Dedifferentiated amniotic fluid mesenchymal stem cell (primary cell): ENCODE results near the gene MRPS2.
A peak's percentile ranks its signal among the peaks of the same experiment; 100 is the strongest.
"Not testable (repeated sequence)": the region's sequence is repeated elsewhere in the genome, so short reads cannot be mapped to it uniquely, and the experiment has no call there.

Source experiments
- DNase-seq: peaks from one replicate; pipeline ENCODE4 v3.0.0-alpha.2; 2016; ENCODE audit errors: extremely low spot score

Gene MRPS2

DNA sequence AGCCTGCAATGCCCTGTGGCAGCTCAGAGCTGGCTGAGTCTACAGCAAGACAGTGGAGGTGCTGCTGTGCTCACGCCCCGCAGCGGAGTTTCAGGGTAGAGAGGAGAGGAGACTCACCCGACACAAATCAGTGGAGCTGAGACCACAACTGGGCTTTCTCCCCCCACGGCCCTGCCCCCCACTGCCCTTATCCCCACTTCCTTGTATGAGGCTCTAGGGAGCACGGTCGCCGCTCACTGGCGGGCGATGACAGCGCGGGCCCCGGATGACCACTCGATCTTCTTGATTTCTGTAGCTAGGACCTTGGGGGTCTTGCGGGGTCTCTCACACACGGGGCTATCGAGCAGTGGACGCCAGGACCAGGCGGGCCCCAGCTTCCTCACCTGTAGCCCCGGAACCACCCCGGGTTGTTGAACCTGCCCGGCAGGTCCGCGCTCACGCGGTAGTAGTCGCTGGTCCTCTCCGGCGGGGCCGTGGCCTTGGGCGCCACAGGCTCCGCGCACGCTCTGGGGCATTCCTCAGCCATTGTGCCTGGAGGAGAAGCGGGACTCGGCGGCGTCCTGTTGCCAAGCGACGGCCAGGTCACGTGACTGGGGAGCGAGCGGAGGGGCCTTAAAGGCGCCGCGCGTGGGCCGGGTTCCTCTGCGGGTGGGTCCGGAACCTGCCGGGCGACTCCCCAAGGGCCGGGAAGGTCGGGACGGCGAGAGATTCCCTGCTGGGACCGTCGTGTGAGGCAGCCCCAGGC lies 984 bp upstream of the MRPS2 start:
- DNase-seq = peak; percentile 84

DNA sequence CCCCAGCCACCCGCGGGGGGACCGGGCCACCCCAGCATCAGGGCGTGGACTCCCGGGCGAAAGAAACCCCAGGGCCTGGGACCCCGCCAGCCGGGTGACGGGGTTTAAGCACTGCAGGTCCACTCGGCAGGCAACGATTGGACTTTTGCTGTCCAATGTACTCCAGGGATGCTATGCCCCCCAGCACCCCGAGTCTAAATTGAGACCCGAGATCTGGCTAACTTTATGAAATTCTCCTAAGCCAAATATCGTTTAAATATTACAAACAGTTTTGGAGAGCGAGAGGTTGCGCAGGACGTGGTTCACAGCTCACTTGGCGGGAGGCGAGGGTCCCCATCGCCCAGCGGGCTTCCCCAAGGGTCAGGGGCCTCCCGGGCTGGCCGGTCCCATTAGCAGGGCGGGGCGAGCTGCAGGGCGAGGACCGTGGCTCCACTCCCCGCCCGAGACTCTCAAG lies 384 bp upstream of the MRPS2 start:
- peak; percentile 18 for DNase-seq

DNA sequence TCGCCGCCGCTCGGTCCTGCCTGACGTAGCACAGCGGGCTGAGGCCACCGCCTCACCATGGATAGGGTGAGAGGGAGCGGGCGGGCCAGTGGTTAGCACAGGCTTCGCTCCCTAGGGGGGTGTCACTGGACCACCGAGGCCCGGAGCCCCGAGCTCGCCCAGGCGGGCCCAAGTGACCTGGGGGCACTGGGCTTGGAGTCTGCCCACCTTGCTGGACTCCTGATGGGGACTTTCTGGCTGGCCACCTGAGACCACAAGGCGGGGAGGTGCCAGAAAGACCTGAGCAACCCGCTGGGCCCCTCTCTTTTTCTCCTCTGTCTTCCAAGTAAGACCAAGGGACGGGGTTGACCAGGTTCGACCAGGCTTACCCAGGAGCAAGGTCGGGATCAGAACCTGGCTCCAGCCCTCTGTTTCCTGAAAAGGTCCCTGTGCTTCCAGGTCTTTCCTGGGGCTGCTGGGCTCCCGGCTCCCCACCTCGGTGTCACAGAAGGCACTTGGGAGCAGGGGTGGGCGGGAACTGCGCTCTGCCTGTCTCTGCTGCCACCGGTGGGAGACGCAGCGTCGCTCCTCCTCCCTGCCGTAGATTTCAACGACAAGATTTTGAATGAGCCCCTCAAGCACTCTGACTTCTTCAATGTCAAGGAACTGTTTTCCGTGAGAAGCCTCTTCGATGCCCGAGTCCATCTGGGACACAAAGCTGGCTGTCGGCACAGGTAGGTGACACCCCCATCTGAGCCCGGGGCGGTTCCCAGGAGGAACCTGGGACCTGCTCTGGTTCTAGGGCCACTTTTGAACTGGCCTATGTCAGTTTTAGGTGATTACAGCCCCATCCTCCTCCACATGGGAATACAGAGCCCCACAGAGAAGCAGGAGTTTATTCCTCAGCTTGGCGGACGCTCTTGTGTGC lies 1.0 kb downstream of the MRPS2 start:
- no peak for DNase-seq

DNA sequence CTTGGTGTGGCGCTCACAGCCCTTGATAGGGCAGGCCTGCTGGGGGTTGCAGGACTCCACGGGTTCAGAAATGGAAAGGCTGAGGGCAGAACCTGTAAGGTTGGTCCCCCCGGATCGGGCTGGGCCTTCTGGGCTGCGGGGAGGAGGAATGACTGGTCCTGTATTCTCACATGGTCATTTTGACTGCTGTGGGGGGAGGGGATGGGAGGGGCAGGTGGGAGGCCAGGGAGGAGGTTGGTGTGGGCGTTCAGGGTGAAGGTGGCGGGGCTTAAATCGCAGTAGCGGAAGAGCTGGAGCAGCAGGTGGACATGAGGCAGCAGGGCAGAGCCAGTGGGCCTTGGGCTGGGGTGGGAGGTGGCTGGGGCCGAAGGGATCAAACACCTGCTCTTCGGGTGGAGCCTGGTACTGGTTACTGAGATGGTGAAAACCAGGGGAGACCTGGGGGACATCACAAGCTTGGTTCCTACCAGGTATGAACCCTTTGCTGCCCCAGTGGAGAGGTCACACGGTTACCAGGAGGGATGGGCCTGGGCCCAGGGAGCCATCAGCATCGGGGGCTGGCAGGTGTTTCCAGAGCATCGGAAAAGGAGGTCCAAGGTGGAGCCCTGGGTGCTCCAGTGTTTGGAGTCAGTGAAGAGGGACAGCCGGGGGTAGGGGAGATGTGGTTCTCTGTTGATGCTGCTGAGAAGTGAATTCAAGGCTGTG lies 1.8 kb downstream of the MRPS2 start:
- no peak for DNase-seq

DNA sequence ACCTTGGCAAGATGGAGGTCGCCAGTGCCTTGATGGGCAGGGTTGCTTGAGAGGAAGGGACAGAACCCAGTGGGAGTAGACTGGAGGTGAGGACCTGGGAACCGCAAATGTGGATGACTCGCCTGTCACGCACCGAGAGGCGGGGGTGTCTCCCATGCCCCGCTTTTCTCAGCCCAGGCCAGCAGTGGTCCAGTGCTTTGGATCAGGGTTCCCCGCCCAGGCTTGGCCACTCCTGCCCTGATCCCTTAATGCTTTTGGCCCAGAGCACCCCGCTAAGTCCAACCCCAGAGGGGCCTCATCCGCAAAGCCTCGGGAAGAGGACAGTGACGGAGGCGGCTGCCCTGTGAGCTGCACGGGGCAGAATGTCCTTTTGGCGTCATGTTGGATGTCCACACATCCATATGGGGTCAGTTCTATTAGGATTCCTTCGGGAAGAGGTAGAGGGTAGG lies 2.4 kb downstream of the MRPS2 start:
- no peak for DNase-seq

DNA sequence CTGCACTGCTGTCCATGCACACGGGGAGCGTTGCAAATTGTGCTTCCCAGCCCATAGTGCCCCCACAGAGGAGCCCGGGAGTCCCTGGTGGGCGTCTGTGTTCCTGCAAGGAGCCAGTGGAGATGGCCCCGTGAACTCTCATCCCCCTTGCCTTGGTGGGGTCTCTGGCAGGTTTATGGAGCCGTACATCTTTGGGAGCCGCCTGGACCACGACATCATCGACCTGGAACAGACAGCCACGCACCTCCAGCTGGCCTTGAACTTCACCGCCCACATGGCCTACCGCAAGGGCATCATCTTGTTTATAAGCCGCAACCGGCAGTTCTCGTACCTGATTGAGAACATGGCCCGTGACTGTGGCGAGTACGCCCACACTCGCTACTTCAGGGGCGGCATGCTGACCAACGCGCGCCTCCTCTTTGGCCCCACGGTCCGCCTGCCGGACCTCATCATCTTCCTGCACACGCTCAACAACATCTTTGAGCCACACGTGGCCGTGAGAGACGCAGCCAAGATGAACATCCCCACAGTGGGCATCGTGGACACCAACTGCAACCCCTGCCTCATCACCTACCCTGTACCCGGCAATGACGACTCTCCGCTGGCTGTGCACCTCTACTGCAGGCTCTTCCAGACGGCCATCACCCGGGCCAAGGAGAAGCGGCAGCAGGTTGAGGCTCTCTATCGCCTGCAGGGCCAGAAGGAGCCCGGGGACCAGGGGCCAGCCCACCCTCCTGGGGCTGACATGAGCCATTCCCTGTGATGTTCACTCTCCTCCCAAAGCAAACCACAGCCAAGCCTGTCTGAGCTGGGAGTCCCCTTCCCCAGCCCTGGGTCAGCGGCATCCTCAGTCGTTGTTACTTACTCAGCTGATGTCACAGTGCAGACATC lies 3.1 kb downstream of the MRPS2 start:
- no peak for DNase-seq

DNA sequence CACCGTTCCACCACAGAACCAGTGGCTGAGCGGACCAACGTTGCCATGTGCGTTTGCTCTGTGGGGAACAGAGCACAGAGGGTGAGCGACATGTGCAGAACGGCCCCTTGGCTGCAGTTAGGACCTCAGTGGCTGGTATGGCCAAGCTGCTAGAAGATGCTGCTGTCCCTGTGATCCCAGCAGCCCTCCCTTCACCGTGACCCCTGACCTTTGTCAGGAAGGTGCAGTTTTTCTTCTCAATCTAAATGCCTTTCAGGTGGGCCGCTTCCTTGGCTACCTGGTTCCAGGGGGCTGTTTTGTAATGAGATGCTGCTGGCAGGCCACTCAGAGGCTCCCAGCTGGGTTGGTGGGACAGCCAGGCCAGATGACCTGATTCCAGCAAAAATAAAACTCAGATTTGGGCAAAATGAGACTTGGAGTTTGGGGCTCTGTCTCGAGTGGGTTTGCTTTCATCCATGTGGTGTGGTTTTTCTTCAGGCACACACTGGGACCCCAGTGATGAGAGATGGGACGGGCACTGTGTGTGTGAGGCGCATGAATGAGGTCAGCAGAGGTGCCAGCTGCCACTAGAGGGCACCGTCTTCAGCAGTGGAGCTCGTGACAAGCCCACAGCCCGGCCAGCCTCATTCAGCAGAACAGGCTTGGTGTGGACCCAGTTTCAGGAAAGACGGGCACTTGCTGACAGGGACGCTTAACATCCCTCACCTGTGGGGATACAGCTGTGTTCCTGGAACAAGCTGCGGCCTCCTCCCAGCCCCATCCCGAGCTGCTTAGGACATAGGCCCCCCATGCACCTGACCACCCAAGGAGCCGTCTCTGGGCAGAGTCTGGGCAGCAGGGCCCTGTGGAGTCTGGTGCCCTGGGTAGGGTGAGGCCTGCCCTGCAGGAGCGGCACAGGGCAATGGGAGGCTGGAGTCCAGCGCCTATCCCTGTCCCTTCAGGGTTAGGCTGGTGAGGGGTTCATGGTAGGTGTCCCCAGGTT lies 4.1 kb downstream of the MRPS2 start:
- DNase-seq = no peak

DNA sequence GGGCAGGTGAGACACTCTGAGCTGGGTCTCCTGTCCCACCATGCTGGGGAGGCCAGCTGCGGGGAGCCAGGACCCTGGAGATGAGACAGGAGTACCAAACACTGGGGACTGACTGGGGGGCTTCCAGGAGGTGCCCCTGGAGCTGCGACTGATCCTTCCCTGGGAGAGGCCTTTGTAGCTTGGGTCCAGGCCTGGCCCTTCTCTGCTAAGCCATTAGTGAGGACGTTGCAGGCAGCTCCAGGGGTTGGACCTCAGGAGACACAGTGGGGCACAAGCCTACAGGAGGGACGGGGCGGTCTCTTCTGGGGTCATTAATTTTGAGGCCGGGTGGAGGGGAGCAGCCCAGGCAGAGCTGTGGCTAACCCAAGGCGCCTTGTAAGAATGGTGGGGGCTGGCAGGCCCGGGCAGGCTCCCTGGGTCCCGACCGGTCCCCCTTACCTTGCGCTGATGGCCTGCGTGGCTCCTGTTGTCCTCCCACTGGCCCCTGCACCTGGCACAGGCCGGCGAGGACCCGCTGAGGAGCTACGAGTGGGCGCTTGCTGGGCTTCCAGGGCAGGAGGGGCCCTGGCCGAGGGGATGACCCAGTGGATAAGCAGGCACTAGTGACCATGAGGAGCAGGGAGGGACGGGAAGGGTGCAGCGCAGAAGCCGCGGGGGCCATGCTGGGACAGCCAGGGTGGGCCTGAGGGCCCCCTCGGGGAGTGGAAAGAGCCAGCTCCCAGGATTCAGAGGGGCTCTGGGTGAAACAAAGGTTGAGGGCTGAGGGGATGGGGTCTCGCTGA lies 5.1 kb downstream of the MRPS2 start:
- DNase-seq = no peak

DNA sequence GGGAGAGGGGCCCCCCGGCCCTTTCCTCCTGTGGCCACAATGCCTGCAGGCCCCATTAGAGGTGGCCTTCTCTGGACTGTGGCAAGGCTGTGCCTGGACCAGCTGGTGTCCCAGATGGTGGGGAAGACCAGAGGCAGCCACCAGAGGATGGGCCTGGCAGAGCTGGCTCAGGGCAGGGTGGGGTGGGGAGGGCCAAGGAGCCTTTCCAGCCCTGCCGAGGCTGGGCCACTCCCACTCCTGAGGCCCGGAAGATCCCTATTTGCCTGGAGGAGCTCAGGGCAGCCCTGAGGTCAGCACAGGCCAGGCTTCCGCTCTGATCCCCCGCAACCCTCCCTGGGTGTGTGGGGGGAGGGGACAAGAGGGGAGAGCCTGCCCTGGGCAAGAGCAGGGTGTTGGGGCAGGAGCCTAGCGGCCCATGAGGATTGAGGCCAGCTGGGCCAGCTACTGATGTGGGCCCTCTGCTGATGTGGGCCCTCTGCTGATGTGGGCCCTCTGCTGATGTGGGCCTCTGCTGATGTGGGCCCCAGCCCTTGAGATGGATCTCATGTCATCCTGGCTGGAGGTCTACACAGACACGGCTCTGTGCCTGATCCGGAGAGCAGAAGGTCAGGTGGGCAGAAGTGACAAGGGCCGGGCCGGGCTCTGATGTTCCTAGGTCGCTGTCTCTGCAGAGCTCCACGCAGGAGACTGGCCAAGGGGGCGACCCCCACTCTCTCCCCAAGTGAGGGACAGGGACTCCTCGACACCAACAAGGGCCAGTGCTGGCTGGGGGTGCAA lies 6.0 kb downstream of the MRPS2 start:
- DNase-seq = no peak

DNA sequence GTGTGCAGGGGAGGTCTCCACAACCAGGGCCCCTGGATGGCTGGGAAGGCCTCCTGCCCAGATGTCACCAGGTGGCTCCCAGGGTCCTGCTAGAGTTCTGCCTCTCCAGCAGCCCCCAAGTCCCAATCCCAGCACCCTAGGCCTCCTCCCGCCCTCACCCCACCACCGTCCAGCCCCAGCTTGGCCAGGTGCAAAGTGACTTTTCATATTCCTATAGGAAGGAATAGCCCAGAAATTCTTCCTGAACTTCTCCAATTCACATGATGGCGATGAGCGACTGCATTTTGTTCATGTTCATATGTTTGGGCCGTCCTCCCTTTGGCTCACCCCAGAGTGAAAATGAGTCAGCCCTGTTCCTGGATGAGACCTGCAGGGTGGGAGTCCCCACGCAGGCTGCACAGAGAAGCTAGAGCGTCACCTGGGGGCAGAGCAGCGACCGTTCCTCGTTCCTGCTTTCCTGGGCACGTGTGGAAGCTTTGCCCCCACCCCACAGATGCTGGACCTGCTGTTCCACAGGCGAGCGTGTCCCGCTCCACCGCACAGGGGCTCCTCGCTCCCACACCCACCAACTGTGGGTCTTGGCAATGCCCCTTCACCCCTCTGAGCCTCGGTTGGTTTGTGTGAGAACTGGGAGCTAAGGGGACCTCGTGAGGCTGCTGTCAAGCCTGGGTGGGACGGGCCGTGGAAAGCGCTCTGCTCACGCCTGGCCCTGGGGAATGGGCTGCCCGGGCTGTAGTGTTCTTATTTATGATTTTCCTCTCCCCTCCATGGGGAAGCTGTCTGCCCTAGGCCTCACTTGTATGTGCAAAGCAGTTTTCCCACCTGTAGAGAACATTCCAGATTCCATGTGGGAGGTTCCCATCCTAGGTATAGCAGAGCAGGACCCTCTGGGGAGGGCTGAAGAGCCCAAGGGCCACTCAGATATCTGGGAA lies 6.9 kb downstream of the MRPS2 start:
- DNase-seq = no peak

DNA sequence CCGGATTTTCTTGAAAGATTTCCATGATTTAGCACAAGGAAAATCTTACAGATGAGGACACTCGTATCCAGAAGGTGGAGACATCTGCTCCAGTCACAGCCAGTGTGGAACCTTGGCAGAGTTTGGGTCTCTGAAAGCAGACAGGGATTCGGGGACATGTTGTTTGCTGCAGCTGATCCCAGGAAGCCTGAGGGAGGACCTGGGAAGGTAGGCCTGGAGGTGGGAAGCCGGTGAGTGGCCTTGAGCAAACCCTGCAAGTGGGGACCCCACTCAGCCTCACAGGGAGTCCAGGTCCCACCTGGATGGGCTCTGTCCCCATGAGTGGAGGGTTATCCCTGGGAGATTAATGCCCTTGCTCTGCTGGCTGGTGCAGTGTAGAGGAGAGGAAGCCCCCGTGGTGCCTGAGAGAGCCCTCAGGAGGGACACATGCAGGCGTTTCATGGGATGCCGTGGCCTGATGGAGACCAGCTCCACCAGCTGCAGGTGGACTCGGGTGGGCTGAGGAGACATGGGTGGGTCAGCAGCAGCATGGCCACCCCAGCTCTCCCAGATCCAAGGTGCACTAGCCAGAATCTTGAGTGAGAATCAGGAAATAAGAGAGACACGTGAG lies 7.8 kb downstream of the MRPS2 start:
- no peak for DNase-seq

DNA sequence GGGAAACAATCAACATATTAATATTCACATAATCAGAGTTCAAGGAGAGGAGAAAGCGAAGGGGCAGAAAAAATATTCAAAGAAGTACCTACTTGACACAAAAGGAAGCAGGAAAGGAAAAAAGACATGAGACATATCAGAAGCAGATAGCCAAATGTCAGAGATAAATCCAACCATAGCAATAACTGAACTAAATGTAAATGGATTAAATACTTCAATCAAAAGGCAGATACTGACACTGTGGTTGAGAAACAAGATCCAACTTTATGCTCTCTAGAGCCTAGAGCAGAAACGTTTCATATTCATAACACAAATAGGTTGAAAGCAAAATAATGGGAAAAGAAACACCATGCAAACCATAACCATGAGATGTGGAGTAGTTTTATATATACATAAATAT lies 9.0 kb downstream of the MRPS2 start:
- DNase-seq = no peak

DNA sequence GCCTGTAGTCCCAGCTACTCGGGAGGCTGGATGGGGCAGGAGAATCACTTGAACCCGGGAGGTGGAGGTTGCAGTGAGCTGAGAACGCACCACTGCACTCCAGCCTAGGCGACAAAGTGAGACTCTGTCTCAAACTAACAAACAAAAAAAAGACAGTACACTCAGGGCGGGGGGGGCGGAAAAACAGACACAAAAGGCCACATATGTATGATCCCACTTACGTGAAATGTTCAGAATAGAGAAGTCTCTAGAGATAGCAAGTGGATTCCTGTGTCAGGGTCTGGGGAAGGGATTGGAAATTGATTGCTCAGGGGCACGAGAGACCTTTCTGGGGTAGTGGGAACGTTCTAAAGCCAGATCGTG lies 11.7 kb downstream of the MRPS2 start:
- DNase-seq = no peak

DNA sequence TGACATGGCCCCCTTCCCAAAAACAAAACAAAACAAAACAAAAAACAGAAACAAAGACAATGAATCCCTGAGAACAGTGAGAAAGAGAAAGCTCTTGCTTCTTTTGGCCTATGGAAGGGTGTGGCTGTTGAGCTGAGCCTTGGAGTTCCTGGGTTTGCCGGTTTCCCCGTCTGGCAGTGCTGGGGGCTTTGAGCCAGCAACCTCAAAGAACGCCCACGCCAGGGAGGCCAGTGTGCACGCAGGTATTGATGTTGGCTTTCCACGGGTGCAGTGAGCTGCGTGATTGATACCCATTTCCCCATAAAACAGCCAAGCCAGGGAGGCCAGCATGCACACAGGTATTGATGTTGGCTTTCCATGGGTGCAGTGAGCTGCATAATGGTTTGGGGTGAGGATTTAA lies 12.4 kb downstream of the MRPS2 start:
- DNase-seq = no peak

DNA sequence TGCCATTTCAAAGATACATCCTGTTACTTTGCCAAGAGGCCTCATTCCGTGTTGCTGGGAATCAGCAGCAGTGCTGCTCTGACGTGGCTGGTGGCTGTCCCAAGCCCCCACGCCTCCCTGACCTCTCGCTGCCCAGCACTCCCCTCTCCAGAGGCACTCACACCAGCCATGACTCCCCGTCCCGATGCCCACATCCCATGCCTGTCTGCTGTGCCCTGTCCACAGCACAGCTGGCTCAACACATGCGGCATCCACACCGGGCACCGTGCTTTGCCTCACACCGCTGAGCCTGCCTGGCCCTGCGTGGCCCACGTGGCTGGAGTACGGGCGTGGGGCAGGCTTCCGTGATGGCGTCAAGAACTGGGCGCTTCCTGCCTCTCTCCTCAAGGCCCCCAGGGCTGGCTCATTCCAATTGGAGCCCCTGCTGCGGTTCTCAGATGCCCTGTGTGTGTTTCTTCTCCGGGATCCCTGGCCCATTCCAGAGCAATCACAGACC lies 12.9 kb downstream of the MRPS2 start:
- no peak for DNase-seq

DNA sequence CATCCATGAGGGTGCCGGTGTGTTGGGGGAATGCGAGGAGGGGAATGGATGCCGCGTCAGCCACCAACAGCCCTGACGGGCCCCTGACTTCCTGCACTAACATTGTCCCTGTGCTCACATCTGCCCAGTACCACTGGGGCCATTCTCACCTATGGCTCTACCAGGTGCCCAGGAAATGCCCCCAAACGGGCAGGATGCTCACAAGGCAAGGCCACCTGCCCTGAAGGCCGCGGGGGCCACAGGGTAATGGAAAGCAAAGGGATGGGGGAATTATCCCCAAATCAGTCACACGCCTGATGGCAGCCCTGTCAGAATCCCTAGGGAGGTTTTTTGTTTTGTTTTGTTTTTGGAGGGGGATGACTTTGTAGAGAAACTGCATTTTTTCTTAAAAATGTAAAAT lies 13.4 kb downstream of the MRPS2 start:
- DNase-seq = not testable (repeated sequence)
